Liver (tissue), 9 donors: ENCODE data around the gene MICOS13. TPM values are rescaled to one million over a fixed set of nuclear protein-coding genes. Genes with fewer than 3 reads are reported as not detected.

ENCODE experiments used
- DNase-seq: peaks from one replicate; pipeline ENCODE4 v3.0.0-alpha.2; 2017; ENCODE audit warnings: low spot score
- H3K27ac ChIP-seq, 2 donors: one replicate each; pipeline ENCODE4 v1.7.0; 2013; ENCODE audit warnings: inconsistent platforms in 2 of 2, low read length in 2 of 2, control low read depth in 1 of 2, low read depth in 1 of 2, mild to moderate bottlenecking in 1 of 2
- H3K27me3 ChIP-seq, 4 donors: one replicate each; pipeline versions ENCODE4 v1.6.1 to v1.7.0; 2013; ENCODE audit warnings: low read length in 3 of 4, inconsistent platforms in 1 of 4, mild to moderate bottlenecking in 1 of 4, moderate library complexity in 1 of 4; ENCODE audit not compliant: control insufficient read depth in 4 of 4, insufficient read depth in 4 of 4
- H3K36me3 ChIP-seq, 4 donors: one replicate each; pipeline versions ENCODE4 v1.6.1 to v1.7.0; 2013; ENCODE audit warnings: low read length in 3 of 4, mild to moderate bottlenecking in 3 of 4, low read depth in 1 of 4, moderate library complexity in 1 of 4; ENCODE audit not compliant: control insufficient read depth in 4 of 4, insufficient read depth in 3 of 4
- H3K4me1 ChIP-seq, 4 donors: one replicate each; pipeline versions ENCODE4 v1.6.1 to v1.7.0; 2013; ENCODE audit warnings: low read length in 3 of 4, mild to moderate bottlenecking in 3 of 4, moderate library complexity in 1 of 4; ENCODE audit not compliant: control insufficient read depth in 4 of 4, insufficient read depth in 4 of 4
- H3K4me3 ChIP-seq, 3 donors: one replicate each; pipeline versions ENCODE4 v1.6.1 to v1.7.0; 2013; ENCODE audit warnings: low read length in 3 of 3, control low read depth in 1 of 3, low read depth in 1 of 3, mild to moderate bottlenecking in 1 of 3
- H3K9ac ChIP-seq, 2 donors: one replicate each; pipeline ENCODE4 v1.7.0; 2013; ENCODE audit warnings: low read length in 2 of 2, mild to moderate bottlenecking in 2 of 2, moderate library complexity in 2 of 2, control low read depth in 1 of 2, low read depth in 1 of 2
- H3K9me3 ChIP-seq, 4 donors: one replicate each; pipeline versions ENCODE4 v1.6.1 to v1.7.0; 2013; ENCODE audit warnings: low read length in 3 of 4; ENCODE audit not compliant: control insufficient read depth in 4 of 4
- ATF3 ChIP-seq: IDR thresholded peaks from 2 replicates; pipeline ENCODE4 v1.6.1; 2016; ENCODE audit warnings: antibody characterized with exemption
- CTCF ChIP-seq: fragments of 150-350 bp; IDR thresholded peaks from 2 replicates; pipeline ENCODE4 v1.5.1; 2017; ENCODE audit warnings: improper control_type of control experiment, low read depth, low read length; ENCODE audit not compliant: missing input control
- EGR1 ChIP-seq, 2 donors: IDR thresholded peaks; 2 replicates each; pipeline ENCODE4 v1.6.1; 2016 to 2018; ENCODE audit warnings: antibody characterized with exemption in 2 of 2, low read depth in 2 of 2
- FOXA1 ChIP-seq: IDR thresholded peaks from 2 replicates; pipeline ENCODE4 v1.6.1; 2016; ENCODE audit warnings: antibody characterized with exemption
- FOXA2 ChIP-seq: IDR thresholded peaks from 2 replicates; pipeline ENCODE4 v1.6.1; 2016; ENCODE audit warnings: antibody characterized with exemption
- GABPA ChIP-seq, 2 donors: IDR thresholded peaks in 1 of 2; conservative IDR thresholded peaks in 1 of 2; 2 replicates each; pipeline ENCODE4 v1.6.1; 2016; ENCODE audit warnings: antibody characterized with exemption in 2 of 2, mild to moderate bottlenecking in 1 of 2, moderate library complexity in 1 of 2
- HNF4A ChIP-seq, 2 donors: conservative IDR thresholded peaks; 2 replicates each; pipeline ENCODE4 v1.6.1; 2016; ENCODE audit warnings: antibody characterized with exemption in 2 of 2, mild to moderate bottlenecking in 2 of 2
- HNF4G ChIP-seq: IDR thresholded peaks from 2 replicates; pipeline ENCODE4 v1.6.1; 2016; ENCODE audit warnings: antibody characterized with exemption
- JUND ChIP-seq, 2 donors: IDR thresholded peaks; 2 replicates each; pipeline ENCODE4 v1.6.1; 2016; ENCODE audit warnings: antibody characterized with exemption in 2 of 2
- NR2F2 ChIP-seq: IDR thresholded peaks from 2 replicates; pipeline ENCODE4 v1.6.1; 2016; ENCODE audit warnings: antibody characterized with exemption
- RAD21 ChIP-seq, 2 donors: IDR thresholded peaks; 2 replicates each; pipeline ENCODE4 v1.6.1; 2016; ENCODE audit warnings: antibody characterized with exemption in 2 of 2, mild to moderate bottlenecking in 2 of 2
- RXRA ChIP-seq, 2 donors: IDR thresholded peaks; 2 replicates each; pipeline ENCODE4 v1.6.1; 2017 to 2018; ENCODE audit warnings: antibody characterized with exemption in 2 of 2, mild to moderate bottlenecking in 1 of 2
- SP1 ChIP-seq: IDR thresholded peaks from 2 replicates; pipeline ENCODE4 v1.6.1; 2018; ENCODE audit warnings: antibody characterized with exemption, mild to moderate bottlenecking
- TAF1 ChIP-seq: conservative IDR thresholded peaks from 2 replicates; pipeline ENCODE4 v1.6.1; 2016; ENCODE audit warnings: antibody characterized with exemption, mild to moderate bottlenecking
- WGBS: extraction: QIAGEN DNeasy Blood & Tissue Kit; methylation state at CpG from one replicate; pipeline ENCODE4 v1.1.7; 2013; 5-methylcytosine and 5-hydroxymethylcytosine counted together
- polyA plus RNA-seq, 2 donors: library from polyadenylated mRNA; stranded (reverse) in 1 of 2; unstranded in 1 of 2; fragments of 200-250 nt in 1 of 2; fragments of >200 nt in 1 of 2; fragmentation: Nextera tagmentation in 1 of 2; extraction: Ambion mirVana in 1 of 2; gene quantifications; one replicate each; pipeline versions ENCODE4 v1.2.1 to v1.2.3, GENCODE V29; 2013 to 2015
- total RNA-seq, 2 donors: library from RNA; depleted of rRNA; stranded (reverse); fragments of >200 nt; gene quantifications; one replicate each; pipeline ENCODE4 v1.2.3, GENCODE V29; 2014
- TF ChIP-seq, protein P1 (sequence below): IDR thresholded peaks from 2 replicates; pipeline ENCODE4 v1.6.1; 2016; ENCODE audit warnings: antibody characterized with exemption, mild to moderate bottlenecking
- TF ChIP-seq, protein P2 (sequence below): IDR thresholded peaks from 2 replicates; pipeline ENCODE4 v1.6.1; 2016; ENCODE audit warnings: antibody characterized with exemption
- TF ChIP-seq, protein P3 (sequence below): IDR thresholded peaks from 2 replicates; pipeline ENCODE4 v1.6.1; 2016; ENCODE audit warnings: antibody characterized with exemption
- donor health status: healthy.
- donor health status: healthy.
- donor health status: healthy.
- donor health status: healthy.
- donor health status: healthy.

MICOS13 gene
- total and polyA plus RNA-seq, 4 donors, result 11.5 to 84.0 (median 30.8) TPM

GRCh38 chr19:5700455-5701092, 20.3 kb upstream of the MICOS13 start (continued):
- TF ChIP-seq, protein P1, sequence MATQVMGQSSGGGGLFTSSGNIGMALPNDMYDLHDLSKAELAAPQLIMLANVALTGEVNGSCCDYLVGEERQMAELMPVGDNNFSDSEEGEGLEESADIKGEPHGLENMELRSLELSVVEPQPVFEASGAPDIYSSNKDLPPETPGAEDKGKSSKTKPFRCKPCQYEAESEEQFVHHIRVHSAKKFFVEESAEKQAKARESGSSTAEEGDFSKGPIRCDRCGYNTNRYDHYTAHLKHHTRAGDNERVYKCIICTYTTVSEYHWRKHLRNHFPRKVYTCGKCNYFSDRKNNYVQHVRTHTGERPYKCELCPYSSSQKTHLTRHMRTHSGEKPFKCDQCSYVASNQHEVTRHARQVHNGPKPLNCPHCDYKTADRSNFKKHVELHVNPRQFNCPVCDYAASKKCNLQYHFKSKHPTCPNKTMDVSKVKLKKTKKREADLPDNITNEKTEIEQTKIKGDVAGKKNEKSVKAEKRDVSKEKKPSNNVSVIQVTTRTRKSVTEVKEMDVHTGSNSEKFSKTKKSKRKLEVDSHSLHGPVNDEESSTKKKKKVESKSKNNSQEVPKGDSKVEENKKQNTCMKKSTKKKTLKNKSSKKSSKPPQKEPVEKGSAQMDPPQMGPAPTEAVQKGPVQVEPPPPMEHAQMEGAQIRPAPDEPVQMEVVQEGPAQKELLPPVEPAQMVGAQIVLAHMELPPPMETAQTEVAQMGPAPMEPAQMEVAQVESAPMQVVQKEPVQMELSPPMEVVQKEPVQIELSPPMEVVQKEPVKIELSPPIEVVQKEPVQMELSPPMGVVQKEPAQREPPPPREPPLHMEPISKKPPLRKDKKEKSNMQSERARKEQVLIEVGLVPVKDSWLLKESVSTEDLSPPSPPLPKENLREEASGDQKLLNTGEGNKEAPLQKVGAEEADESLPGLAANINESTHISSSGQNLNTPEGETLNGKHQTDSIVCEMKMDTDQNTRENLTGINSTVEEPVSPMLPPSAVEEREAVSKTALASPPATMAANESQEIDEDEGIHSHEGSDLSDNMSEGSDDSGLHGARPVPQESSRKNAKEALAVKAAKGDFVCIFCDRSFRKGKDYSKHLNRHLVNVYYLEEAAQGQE, result no peak
- TF ChIP-seq EGR1 (IDR thresholded peaks at IDR 0.05; ENCODE audit: low read depth in 2 of 2) (no peak), GABPA (IDR thresholded peaks at IDR 0.05 in 1 of 2, conservative IDR thresholded peaks at IDR 0.05 in 1 of 2) (no peak), ATF3 (no peak)
- TF ChIP-seq, protein P2, sequence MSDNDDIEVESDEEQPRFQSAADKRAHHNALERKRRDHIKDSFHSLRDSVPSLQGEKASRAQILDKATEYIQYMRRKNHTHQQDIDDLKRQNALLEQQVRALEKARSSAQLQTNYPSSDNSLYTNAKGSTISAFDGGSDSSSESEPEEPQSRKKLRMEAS, result no peak

- no peaks in the 10 kb centered on the region for H3K27me3 ChIP-seq
- H3K9me3 ChIP-seq, result no peaks in the 10 kb centered on the region
- peaks cover 19 to 57% (median 25%) of the 10 kb centered on the region in 4 donors for H3K36me3 ChIP-seq
- no peak for TF ChIP-seq JUND (IDR thresholded peaks at IDR 0.05)
- TF ChIP-seq ATF3, result no peak
- TF ChIP-seq HNF4A (conservative IDR thresholded peaks at IDR 0.05), result no peak
- TF ChIP-seq CTCF, result no peak
- no peak for TF ChIP-seq FOXA2
- TF ChIP-seq RAD21 (IDR thresholded peaks at IDR 0.05), result no peak
- no peak for TF ChIP-seq SP1
- TF ChIP-seq, protein P3, sequence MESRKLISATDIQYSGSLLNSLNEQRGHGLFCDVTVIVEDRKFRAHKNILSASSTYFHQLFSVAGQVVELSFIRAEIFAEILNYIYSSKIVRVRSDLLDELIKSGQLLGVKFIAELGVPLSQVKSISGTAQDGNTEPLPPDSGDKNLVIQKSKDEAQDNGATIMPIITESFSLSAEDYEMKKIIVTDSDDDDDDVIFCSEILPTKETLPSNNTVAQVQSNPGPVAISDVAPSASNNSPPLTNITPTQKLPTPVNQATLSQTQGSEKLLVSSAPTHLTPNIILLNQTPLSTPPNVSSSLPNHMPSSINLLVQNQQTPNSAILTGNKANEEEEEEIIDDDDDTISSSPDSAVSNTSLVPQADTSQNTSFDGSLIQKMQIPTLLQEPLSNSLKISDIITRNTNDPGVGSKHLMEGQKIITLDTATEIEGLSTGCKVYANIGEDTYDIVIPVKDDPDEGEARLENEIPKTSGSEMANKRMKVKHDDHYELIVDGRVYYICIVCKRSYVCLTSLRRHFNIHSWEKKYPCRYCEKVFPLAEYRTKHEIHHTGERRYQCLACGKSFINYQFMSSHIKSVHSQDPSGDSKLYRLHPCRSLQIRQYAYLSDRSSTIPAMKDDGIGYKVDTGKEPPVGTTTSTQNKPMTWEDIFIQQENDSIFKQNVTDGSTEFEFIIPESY, result no peak
- TF ChIP-seq EGR1 (IDR thresholded peaks at IDR 0.05; ENCODE audit: low read depth in 2 of 2), result no peak
- TF ChIP-seq, protein P2, result no peak
- TF ChIP-seq NR2F2, result no peak
- TF ChIP-seq FOXA1, result no peak
- no peak for TF ChIP-seq TAF1
- no peak for TF ChIP-seq RXRA (IDR thresholded peaks at IDR 0.05)
- no peak for TF ChIP-seq HNF4G
- TF ChIP-seq, protein P1, result no peak
- no peaks in the 10 kb centered on the region for H3K4me1 ChIP-seq
- 95% methylated on average over 38 of the region's 38 CpGs for WGBS
- no peak overlapping the region for H3K9ac ChIP-seq
- H3K27ac ChIP-seq, result no peak overlapping the region
- DNase-seq, result peak; percentile 29
- no peak overlapping the region for H3K4me3 ChIP-seq
Measured at GRCh38 chr19:5698635-5699422, 18.5 kb upstream of the MICOS13 start.
